Measurements from ENCODE around the gene NCF4.

GRCh38 chr22:36852056-36852973 lies 8.5 kb upstream of the NCF4 start:
- TF ChIP-seq POLR2A (IDR thresholded peaks at IDR 0.05) = no peak
- TF ChIP-seq CTCF (IDR thresholded peaks at IDR 0.05) = no peak

Measured in thyroid gland (tissue), 4 donors.